PFSK-1 (cell line): ENCODE results near the gene CELF4.

Experiments used
- FOXP2 ChIP-seq: optimal IDR thresholded peaks from 2 replicates; pipeline ENCODE3; 2011; ENCODE audit warnings: borderline replicate concordance, control low read depth, inconsistent platforms; ENCODE audit not compliant: insufficient read depth; ENCODE audit errors: extremely low read length, extremely low read depth
- POLR2AphosphoS5 ChIP-seq: IDR thresholded peaks from 2 replicates; pipeline ENCODE4 v1.6.1; 2012; ENCODE audit warnings: low read depth, mild to moderate bottlenecking, control low read depth, low read length, moderate library complexity
- REST ChIP-seq, 2 experiments: IDR thresholded peaks; 2 replicates each; pipeline versions ENCODE4 v1.6.1 to v1.8.0; 2011 to 2012; ENCODE audit warnings: low read depth in 2 of 2, low read length in 2 of 2, control low read depth in 1 of 2, inconsistent platforms in 1 of 2, mild to moderate bottlenecking in 1 of 2, moderate library complexity in 1 of 2; ENCODE audit not compliant: insufficient read depth in 1 of 2
- TAF1 ChIP-seq: IDR thresholded peaks from 2 replicates; pipeline ENCODE4 v1.6.1; 2012; ENCODE audit warnings: low read length, control low read depth, borderline replicate concordance; ENCODE audit not compliant: insufficient read depth

- TF ChIP-seq TAF1 (no peak), REST (IDR thresholded peaks at IDR 0.05; ENCODE audit: insufficient read depth in 1 of 2, low read depth in 2 of 2, low read length in 2 of 2) (no peak), POLR2AphosphoS5 (no peak), FOXP2 (no peak)
Measured at GRCh38 chr18:37450434-37451132, 115.0 kb downstream of the CELF4 start.
